ENCODE data around the gene LMO1. TPM values are rescaled to one million over a fixed set of nuclear protein-coding genes. Genes with fewer than 3 reads are reported as not detected.
A peak's percentile ranks its signal among the peaks of the same experiment; 100 is the strongest.

The LMO1 gene
- total and polyA plus RNA-seq, 3 donors from 2014 or later = 1.3 to 1.5 TPM; not detected in 1

DNA sequence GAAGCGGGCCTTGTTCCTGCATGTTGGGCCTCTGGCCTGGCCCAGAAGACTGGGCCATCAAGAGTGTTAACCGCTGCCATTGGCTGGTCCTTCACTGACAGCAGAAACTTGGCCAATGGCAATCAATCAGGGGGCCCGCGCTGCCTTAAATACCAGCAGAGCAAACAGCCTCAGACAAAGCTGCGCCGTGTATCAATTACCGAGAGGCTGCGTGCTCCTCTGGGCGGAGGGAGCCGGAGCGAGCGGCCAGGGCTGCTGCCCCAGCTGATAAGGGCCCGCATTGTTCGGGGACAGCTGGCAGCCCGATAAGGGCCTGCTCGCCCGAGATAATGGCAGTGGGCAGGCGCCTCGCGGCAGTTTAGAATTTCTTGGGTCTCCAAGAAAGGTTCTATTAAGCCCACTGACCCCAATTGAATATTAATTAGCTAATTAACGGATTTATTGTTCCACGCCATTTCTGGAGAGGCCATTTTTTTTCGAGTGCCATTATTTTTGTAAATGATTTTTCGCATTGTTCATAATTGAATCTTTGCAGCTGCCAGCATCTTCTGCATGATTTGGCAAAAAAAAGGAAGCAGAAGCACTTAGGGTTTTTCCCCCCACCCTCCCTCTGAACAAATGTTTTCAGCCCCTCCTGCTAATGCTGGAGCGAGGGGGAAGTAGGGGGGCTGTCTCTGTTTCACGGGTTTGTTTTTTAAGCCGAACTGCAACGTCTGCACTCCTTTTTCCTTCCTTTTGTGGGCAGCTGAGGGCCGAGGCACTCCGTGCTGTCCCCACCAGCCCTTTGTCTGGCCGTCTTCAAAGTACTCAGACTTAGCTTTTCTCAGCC lies 57.2 kb downstream of the LMO1 start:
- Histone ChIP-seq H3K27me3 (no peaks in the 10 kb centered on the region), H3K36me3 (ENCODE audit: low read depth, missing control alignments) (no peaks in the 10 kb centered on the region), H3K27ac (peak overlapping the region in 1 of 2 donors; percentile 29), H3K4me1 (peaks cover 11% of the 10 kb centered on the region), H3K9me3 (no peaks in the 10 kb centered on the region), H3K4me3 (peak overlapping the region; percentile 27 to 34)
- WGBS, 2 donors = 12 to 18% methylated on average over 28 to 31 of the region's 31 CpGs
- peak; percentile 92 for DNase-seq
- intact Hi-C loops (cut with DNase I; ENCODE audit: low total_unique reads) = no loop called here
- TF ChIP-seq POLR2A (IDR thresholded peaks at IDR 0.05) = no peak
- TF ChIP-seq, protein P1, sequence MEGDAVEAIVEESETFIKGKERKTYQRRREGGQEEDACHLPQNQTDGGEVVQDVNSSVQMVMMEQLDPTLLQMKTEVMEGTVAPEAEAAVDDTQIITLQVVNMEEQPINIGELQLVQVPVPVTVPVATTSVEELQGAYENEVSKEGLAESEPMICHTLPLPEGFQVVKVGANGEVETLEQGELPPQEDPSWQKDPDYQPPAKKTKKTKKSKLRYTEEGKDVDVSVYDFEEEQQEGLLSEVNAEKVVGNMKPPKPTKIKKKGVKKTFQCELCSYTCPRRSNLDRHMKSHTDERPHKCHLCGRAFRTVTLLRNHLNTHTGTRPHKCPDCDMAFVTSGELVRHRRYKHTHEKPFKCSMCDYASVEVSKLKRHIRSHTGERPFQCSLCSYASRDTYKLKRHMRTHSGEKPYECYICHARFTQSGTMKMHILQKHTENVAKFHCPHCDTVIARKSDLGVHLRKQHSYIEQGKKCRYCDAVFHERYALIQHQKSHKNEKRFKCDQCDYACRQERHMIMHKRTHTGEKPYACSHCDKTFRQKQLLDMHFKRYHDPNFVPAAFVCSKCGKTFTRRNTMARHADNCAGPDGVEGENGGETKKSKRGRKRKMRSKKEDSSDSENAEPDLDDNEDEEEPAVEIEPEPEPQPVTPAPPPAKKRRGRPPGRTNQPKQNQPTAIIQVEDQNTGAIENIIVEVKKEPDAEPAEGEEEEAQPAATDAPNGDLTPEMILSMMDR (IDR thresholded peaks at IDR 0.05) = no peak

DNA sequence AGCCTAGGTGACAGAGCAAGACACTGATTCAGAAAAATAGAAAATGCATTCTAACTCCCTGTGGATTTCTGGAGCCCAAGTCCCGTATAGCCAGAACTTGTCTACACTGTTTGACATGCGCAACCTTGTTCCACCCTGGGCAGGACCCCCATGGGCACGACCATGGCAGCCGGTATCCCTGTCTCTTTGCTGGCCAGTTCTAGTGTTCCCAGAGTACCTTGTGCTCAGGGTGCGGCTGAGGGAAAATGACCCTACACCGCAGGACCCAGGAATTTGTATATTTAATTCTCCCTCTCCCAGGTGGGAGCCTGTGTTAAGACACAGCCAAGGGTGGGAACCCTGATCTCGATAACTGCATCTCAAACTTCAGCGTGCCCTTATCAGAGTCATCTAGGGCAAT lies 58.1 kb downstream of the LMO1 start:
- WGBS, 2 donors = 78 to 81% methylated on average over 8 of the region's 8 CpGs
- H3K27me3 ChIP-seq = no peaks in the 10 kb centered on the region
- H3K9me3 ChIP-seq = no peaks in the 10 kb centered on the region
- H3K36me3 ChIP-seq (ENCODE audit: low read depth, missing control alignments) = no peaks in the 10 kb centered on the region
- no peak for DNase-seq
- H3K4me1 ChIP-seq = peaks cover 11% of the 10 kb centered on the region
- H3K27ac ChIP-seq = no peak overlapping the region
- TF ChIP-seq, protein P1 (IDR thresholded peaks at IDR 0.05) = no peak
- TF ChIP-seq POLR2A (IDR thresholded peaks at IDR 0.05) = no peak
- intact Hi-C loops (cut with DNase I; ENCODE audit: low total_unique reads) = no loop called here
- no peak overlapping the region for H3K4me3 ChIP-seq

DNA sequence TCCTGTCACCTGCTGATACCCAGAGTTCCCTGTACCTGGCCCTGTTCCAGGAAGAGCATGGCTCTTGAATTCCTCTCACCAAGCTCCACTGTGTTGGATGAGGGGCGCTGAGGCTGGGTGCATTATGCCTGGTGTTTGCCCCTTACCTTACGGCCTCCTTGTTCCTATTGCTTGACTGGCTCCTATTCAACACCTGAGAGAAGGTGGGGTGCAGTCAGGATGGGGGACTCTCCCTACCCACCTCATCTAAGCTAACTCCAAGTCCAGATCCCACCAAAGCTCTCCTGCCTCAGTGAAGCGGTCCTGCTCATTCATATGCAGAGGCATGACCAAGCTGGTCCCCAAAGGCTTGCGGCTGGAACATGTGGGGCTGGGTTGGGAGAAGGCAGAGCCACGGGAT lies 59.1 kb downstream of the LMO1 start:
- Histone ChIP-seq H3K36me3 (ENCODE audit: low read depth, missing control alignments) (no peaks in the 10 kb centered on the region), H3K4me3 (no peak overlapping the region), H3K9me3 (no peaks in the 10 kb centered on the region), H3K27ac (no peak overlapping the region), H3K4me1 (peaks cover 11% of the 10 kb centered on the region), H3K27me3 (no peaks in the 10 kb centered on the region)
- intact Hi-C loops (cut with DNase I; ENCODE audit: low total_unique reads) = no loop called here
- DNase-seq = no peak
- 63 to 80% methylated on average over 5 of the region's 5 CpGs for WGBS, 2 donors
- TF ChIP-seq POLR2A (IDR thresholded peaks at IDR 0.05) = no peak
- TF ChIP-seq, protein P1 (IDR thresholded peaks at IDR 0.05) = no peak

DNA sequence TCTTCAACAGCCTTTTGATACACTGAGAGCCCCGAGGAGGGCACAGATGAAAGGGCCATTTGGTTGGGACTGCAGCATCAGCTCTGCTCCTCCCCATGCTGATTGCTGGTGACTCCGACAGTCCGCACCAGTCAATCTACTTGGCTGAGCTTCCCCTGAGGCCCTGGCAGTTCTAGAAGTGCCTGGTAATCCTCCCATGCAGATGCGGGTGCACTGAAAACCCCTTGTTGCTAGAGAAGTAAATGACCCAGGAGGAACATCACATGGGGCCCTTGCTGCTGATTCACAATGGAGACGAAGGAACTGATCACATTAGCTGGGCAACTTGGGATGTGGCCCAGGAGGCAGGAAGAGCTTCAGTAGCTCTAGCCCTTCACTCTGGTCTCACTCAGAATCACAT lies 59.7 kb downstream of the LMO1 start:
- Histone ChIP-seq H3K4me1 (peaks cover 11% of the 10 kb centered on the region), H3K9me3 (no peaks in the 10 kb centered on the region), H3K36me3 (ENCODE audit: low read depth, missing control alignments) (no peaks in the 10 kb centered on the region), H3K27ac (no peak overlapping the region), H3K27me3 (no peaks in the 10 kb centered on the region), H3K4me3 (no peak overlapping the region)
- no peak for DNase-seq
- 72 to 75% methylated on average over 5 of the region's 5 CpGs for WGBS, 2 donors
- intact Hi-C loops (cut with DNase I; ENCODE audit: low total_unique reads) = no loop called here
- no peak for TF ChIP-seq POLR2A (IDR thresholded peaks at IDR 0.05)
- TF ChIP-seq, protein P1 (IDR thresholded peaks at IDR 0.05) = no peak

DNA sequence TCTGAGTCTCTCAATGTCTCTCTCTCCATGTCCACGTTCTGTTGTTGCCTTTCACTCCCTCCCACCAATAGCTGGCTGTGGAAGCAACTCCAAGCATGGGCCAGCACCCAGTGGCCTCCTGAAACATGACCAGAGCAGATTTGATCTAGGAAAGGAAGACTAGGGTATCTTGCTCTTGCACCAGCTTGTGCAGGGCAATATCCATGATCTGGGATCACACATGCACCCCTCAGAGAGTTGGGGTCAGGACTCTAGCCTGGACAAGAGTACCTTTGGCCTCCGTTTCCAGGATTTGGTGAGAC lies 60.3 kb downstream of the LMO1 start:
- H3K4me3 ChIP-seq = no peak overlapping the region
- no peak for TF ChIP-seq POLR2A (IDR thresholded peaks at IDR 0.05)
- TF ChIP-seq, protein P1 (IDR thresholded peaks at IDR 0.05) = no peak
- no peaks in the 10 kb centered on the region for H3K9me3 ChIP-seq
- peaks cover 11% of the 10 kb centered on the region for H3K4me1 ChIP-seq
- intact Hi-C loops (cut with DNase I; ENCODE audit: low total_unique reads) = no loop called here
- H3K27me3 ChIP-seq = no peaks in the 10 kb centered on the region
- no peaks in the 10 kb centered on the region for H3K36me3 ChIP-seq (ENCODE audit: low read depth, missing control alignments)
- WGBS, 2 donors = 92 to 93% methylated on average over 2 of the region's 2 CpGs
- H3K27ac ChIP-seq = no peak overlapping the region
- no peak for DNase-seq

Data from testis (tissue), 3 donors.